Common myeloid progenitor, CD34-positive (primary cell): ENCODE data around the gene PATL2. TPM values are rescaled to one million over a fixed set of nuclear protein-coding genes. Genes with fewer than 3 reads are reported as not detected.
"Not testable (repeated sequence)": the region's sequence is repeated elsewhere in the genome, so short reads cannot be mapped to it uniquely, and the experiment has no call there.

Source experiments
- CTCF ChIA-PET: fragments of 350-600 bp; sonication (Branson Sonifier 250); formaldehyde crosslinking; loops from one replicate; lab custom pipeline; 2021; ENCODE audit warnings: antibody characterized with exemption; lab: Charles Lee
- POLR2A ChIA-PET: fragments of 350-600 bp; sonication (Branson Sonifier 250); formaldehyde crosslinking; loops from one replicate; lab custom pipeline; 2021; ENCODE audit warnings: antibody characterized with exemption; lab: Charles Lee
- DNase-seq, 3 donors: peaks; one replicate each; pipeline versions ENCODE4 v3.0.0 to v3.0.0-alpha.2; 2013
- H3K27ac ChIP-seq, 2 experiments: 1 replicate in 1 of 2; 2 replicates in 1 of 2; pipeline ENCODE4 v1.7.0; 2013; ENCODE audit warnings: inconsistent platforms in 2 of 2, low read length in 2 of 2, mild to moderate bottlenecking in 2 of 2, low read depth in 1 of 2, moderate library complexity in 1 of 2; ENCODE audit not compliant: severe bottlenecking in 2 of 2, insufficient read depth in 1 of 2, poor library complexity in 1 of 2
- H3K27me3 ChIP-seq, 5 experiments: replicated peaks in 2 of 5; 1 replicate in 3 of 5; 2 replicates in 2 of 5; pipeline versions ENCODE4 v1.6.1 to v1.7.0; 2013; ENCODE audit warnings: low read length in 4 of 5, mild to moderate bottlenecking in 2 of 5, moderate library complexity in 2 of 5, inconsistent platforms in 1 of 5; ENCODE audit not compliant: insufficient read depth in 5 of 5, control insufficient read depth in 4 of 5
- H3K36me3 ChIP-seq, 4 experiments: 1 replicate in 2 of 4; 2 replicates in 2 of 4; pipeline versions ENCODE4 v1.6.1 to v1.7.0; 2013; ENCODE audit warnings: low read length in 3 of 4, control low read depth in 1 of 4, mild to moderate bottlenecking in 1 of 4; ENCODE audit not compliant: control insufficient read depth in 4 of 4, insufficient read depth in 4 of 4
- H3K4me1 ChIP-seq, 4 experiments: 1 replicate in 3 of 4; 2 replicates in 1 of 4; pipeline versions ENCODE4 v1.6.1 to v1.7.1; 2013; ENCODE audit warnings: low read length in 3 of 4, mild to moderate bottlenecking in 3 of 4, control low read depth in 1 of 4, inconsistent platforms in 1 of 4, moderate library complexity in 1 of 4; ENCODE audit not compliant: control insufficient read depth in 4 of 4, insufficient read depth in 4 of 4; ENCODE audit errors: control extremely low read depth in 1 of 4
- H3K4me3 ChIP-seq, 7 experiments: 1 replicate in 4 of 7; 2 replicates in 3 of 7; pipeline versions ENCODE4 v1.5.1 to v1.7.0; 2013; ENCODE audit warnings: mild to moderate bottlenecking in 7 of 7, low read length in 6 of 7, moderate library complexity in 6 of 7, inconsistent platforms in 2 of 7, low read depth in 2 of 7, control low read depth in 1 of 7; ENCODE audit not compliant: insufficient read depth in 4 of 7, control insufficient read depth in 1 of 7; ENCODE audit errors: extremely low read depth in 1 of 7
- H3K9me3 ChIP-seq, 5 experiments: 1 replicate in 4 of 5; 2 replicates in 1 of 5; pipeline versions ENCODE4 v1.6.1 to v1.7.1; 2013; ENCODE audit warnings: low read length in 4 of 5, mild to moderate bottlenecking in 2 of 5, inconsistent platforms in 1 of 5, low read depth in 1 of 5, moderate library complexity in 1 of 5; ENCODE audit not compliant: control insufficient read depth in 4 of 5, insufficient read depth in 2 of 5; ENCODE audit errors: control extremely low read depth in 1 of 5
- WGBS: methylation state at CpG from one replicate; pipeline ENCODE4 v1.1.5; 2013; ENCODE audit not compliant: insufficient coverage; 5-methylcytosine and 5-hydroxymethylcytosine counted together
- polyA plus RNA-seq: library from polyadenylated mRNA; unstranded; fragments of 120-200 nt; gene quantifications from one replicate; pipeline ENCODE4 v1.2.1, GENCODE V29; 2013

PATL2 gene
- polyA plus RNA-seq, result 10.4 TPM

- peaks cover 14 to 21% (median 20%) of the 10 kb centered on the region in 4 experiments for H3K36me3 ChIP-seq
- ChIA-PET CTCF (interaction anchor here (0.6 to 7.8 kb wide), 8 partner anchors 9 to 46 kb away, joined by 4 to 105 read pairs (median 7); partner anchors contain the start of genes SPG11 and TRIM69), POLR2A (interaction anchor here (0.6 to 5.1 kb wide), 14 partner anchors 11 to 621 kb away, joined by 3 to 106 read pairs (median 6); partner anchors contain the start of genes SPG11 and TRIM69)
- under 1% methylated on average over 31 of the region's 37 CpGs for WGBS
- H3K27me3 ChIP-seq, result no peaks in the 10 kb centered on the region
- peak within 1 kb of the TSS; percentile 83 to 100 (median 94) for H3K4me3 ChIP-seq
- H3K4me1 ChIP-seq, result peaks cover 18 to 49% (median 29%) of the 10 kb centered on the region in 4 experiments
- DNase-seq, result peak; percentile 97 to 99 (median 99)
- H3K9me3 ChIP-seq, result no peaks in the 10 kb centered on the region
- peak within 1 kb of the TSS; percentile 97 to 99 for H3K27ac ChIP-seq
Observed at GRCh38 chr15:44711096-44711742, at the start of gene PATL2, which contains the start of gene B2M. Gene PATL2 (minus strand): TSS chr15:44711323. CDS start chr15:44676490, 34,833 bp downstream. Gene B2M (plus strand): TSS chr15:44711517. CDS start chr15:44711547, 30 bp downstream.

GRCh38 chr15:44753345-44753744 is 42.2 kb upstream of the PATL2 start:
- H3K27ac ChIP-seq, result no peak overlapping the region
- no peaks in the 10 kb centered on the region for H3K36me3 ChIP-seq
- peaks cover 0 to 2% (median 0%) of the 10 kb centered on the region in 4 experiments for H3K4me1 ChIP-seq
- H3K27me3 ChIP-seq, result no peaks in the 10 kb centered on the region
- H3K9me3 ChIP-seq, result peaks cover 0 to 9% (median 4%) of the 10 kb centered on the region in 5 experiments
- ChIA-PET POLR2A (no interaction called here), CTCF (interaction anchor here (0.7 to 2.0 kb wide), 2 partner anchors 17 to 93 kb away, joined by 3 to 8 read pairs; partner anchors contain the start of gene TRIM69)
- no peak overlapping the region for H3K4me3 ChIP-seq
- DNase-seq, result no peak
- WGBS, result no CpG with 5 or more reads among the region's 1 CpG

- DNase-seq, H3K9me3 ChIP-seq, H3K36me3 ChIP-seq, CTCF ChIA-PET, H3K27me3 ChIP-seq, H3K4me1 ChIP-seq, POLR2A ChIA-PET, H3K4me3 ChIP-seq, H3K27ac ChIP-seq: not testable (repeated sequence)
- no CpG with 5 or more reads among the region's 2 CpGs for WGBS
Observed at GRCh38 chr15:44743454-44743853, 32.3 kb upstream of the PATL2 start.

GRCh38 chr15:44739222-44739847 is 28.2 kb upstream of the PATL2 start:
- H3K9me3 ChIP-seq, H3K36me3 ChIP-seq, DNase-seq, H3K27ac ChIP-seq, H3K4me3 ChIP-seq, H3K27me3 ChIP-seq: not testable (repeated sequence)
- WGBS, result 92% methylated on average over 5 of the region's 24 CpGs
- ChIA-PET POLR2A (interaction anchor here (1.8 to 4.0 kb wide), 2 partner anchors 27 to 76 kb away, joined by 9 to 59 read pairs; partner anchors contain the start of genes B2M, PATL2 and SPG11), CTCF (interaction anchor here (0.8 to 7.0 kb wide), 24 partner anchors 9 to 166 kb away, joined by 3 to 125 read pairs (median 4); partner anchors contain the start of genes B2M, PATL2 and SPG11)
- H3K4me1 ChIP-seq, result peaks cover 0 to 23% (median 9%) of the 10 kb centered on the region in 4 experiments

- Histone ChIP-seq H3K4me1 (peaks cover 0 to 23% (median 9%) of the 10 kb centered on the region in 4 experiments), H3K36me3 (no peaks in the 10 kb centered on the region), H3K27me3 (no peaks in the 10 kb centered on the region), H3K4me3 (no peak overlapping the region), H3K27ac (no peak overlapping the region), H3K9me3 (no peaks in the 10 kb centered on the region)
- ChIA-PET CTCF (interaction anchor here (0.7 to 7.0 kb wide), 29 partner anchors 8 to 166 kb away, joined by 3 to 125 read pairs (median 4); partner anchors contain the start of genes B2M, PATL2 and SPG11), POLR2A (interaction anchor here (1.6 to 4.0 kb wide), 3 partner anchors 9 to 75 kb away, joined by 6 to 59 read pairs (median 9); partner anchors contain the start of genes B2M, PATL2 and SPG11)
- DNase-seq, result peak; percentile 60 to 78 (median 65)
- no CpG with 5 or more reads among the region's 3 CpGs for WGBS
Observed at GRCh38 chr15:44738340-44738984, 27.3 kb upstream of the PATL2 start.

- CTCF ChIA-PET, result interaction anchor here (0.7 to 7.0 kb wide), 17 partner anchors 9 to 158 kb away, joined by 3 to 125 read pairs (median 6); partner anchors contain the start of genes B2M, PATL2 and SPG11
- no peaks in the 10 kb centered on the region for H3K9me3 ChIP-seq
- H3K27me3 ChIP-seq, result no peaks in the 10 kb centered on the region
- no peak within 1 kb of the TSS for H3K4me3 ChIP-seq
- H3K36me3 ChIP-seq, result peaks cover 2 to 9% (median 6%) of the 10 kb centered on the region in 4 experiments
- POLR2A ChIA-PET, result interaction anchor here (1.6 to 4.0 kb wide), 4 partner anchors 10 to 73 kb away, joined by 5 to 59 read pairs (median 10); partner anchors contain the start of genes B2M, PATL2 and SPG11
- DNase-seq, result no peak
- peak within 1 kb of the TSS in 1 of 2 experiments; percentile 47 for H3K27ac ChIP-seq
- H3K4me1 ChIP-seq, result peaks cover 0 to 23% (median 9%) of the 10 kb centered on the region in 4 experiments
- 70% methylated on average over 2 of the region's 3 CpGs for WGBS
Observed at GRCh38 chr15:44736181-44736765, 25.1 kb upstream of the PATL2 start, which contains the start of gene TRIM69. Gene TRIM69 (plus strand): TSS chr15:44736528. CDS start chr15:44736705, 177 bp downstream.
